ENCODE results near the gene SPATC1L.

DNA sequence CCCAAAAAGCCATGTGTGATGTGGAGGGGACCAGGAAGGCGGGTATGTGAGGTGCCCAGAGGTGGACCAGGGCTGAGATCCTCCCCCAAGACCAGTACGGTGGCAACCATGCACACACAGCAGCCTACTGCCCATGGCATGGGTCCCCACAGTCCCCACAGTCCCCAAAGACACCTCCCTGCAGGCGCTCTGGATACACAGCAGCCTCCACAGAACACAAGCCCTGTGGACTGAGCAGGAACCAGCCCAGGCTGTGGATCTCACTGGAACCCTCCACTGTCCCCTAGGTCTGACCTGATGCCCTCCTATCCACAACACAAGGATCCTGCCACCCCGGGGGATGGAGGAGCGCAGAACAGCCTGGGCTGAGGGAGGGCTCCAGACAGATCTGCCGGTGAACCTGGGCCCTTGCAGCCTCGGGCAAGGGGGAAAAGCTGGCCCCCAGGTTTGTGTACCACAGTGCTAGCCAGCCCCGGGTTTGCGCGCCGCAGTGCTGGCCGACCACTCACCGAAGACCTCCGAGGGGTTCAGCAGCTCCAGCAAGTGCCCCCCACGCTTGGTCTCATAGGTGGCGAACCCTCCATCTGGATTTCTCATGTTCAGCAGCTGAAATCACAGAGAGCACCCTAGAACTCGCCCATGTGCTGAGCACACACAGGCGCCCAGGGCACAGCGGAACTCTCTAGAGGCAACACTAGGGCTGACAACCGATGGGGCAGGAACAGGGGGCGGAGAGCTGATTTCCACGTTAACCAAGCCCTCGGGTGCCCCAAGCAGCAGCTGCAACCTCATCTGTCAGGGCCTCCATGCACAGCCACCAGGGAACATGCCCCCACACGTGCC, 22.1 kb upstream of the SPATC1L start:
- TF ChIP-seq, protein P1, sequence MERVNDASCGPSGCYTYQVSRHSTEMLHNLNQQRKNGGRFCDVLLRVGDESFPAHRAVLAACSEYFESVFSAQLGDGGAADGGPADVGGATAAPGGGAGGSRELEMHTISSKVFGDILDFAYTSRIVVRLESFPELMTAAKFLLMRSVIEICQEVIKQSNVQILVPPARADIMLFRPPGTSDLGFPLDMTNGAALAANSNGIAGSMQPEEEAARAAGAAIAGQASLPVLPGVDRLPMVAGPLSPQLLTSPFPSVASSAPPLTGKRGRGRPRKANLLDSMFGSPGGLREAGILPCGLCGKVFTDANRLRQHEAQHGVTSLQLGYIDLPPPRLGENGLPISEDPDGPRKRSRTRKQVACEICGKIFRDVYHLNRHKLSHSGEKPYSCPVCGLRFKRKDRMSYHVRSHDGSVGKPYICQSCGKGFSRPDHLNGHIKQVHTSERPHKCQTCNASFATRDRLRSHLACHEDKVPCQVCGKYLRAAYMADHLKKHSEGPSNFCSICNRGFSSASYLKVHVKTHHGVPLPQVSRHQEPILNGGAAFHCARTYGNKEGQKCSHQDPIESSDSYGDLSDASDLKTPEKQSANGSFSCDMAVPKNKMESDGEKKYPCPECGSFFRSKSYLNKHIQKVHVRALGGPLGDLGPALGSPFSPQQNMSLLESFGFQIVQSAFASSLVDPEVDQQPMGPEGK (CRISPR knock-in tag; IDR thresholded peaks at IDR 0.05; ENCODE audit: borderline replicate concordance) = no peak
- TF ChIP-seq RARB (CRISPR knock-in tag; IDR thresholded peaks at IDR 0.05) (no peak), ARNTL (CRISPR knock-in tag; IDR thresholded peaks at IDR 0.05; ENCODE audit: borderline replicate concordance, low read depth) (no peak), ZFP3 (CRISPR knock-in tag; IDR thresholded peaks at IDR 0.05) (no peak), ESRRG (CRISPR knock-in tag; IDR thresholded peaks at IDR 0.05) (no peak)
- TF ChIP-seq, protein P2, sequence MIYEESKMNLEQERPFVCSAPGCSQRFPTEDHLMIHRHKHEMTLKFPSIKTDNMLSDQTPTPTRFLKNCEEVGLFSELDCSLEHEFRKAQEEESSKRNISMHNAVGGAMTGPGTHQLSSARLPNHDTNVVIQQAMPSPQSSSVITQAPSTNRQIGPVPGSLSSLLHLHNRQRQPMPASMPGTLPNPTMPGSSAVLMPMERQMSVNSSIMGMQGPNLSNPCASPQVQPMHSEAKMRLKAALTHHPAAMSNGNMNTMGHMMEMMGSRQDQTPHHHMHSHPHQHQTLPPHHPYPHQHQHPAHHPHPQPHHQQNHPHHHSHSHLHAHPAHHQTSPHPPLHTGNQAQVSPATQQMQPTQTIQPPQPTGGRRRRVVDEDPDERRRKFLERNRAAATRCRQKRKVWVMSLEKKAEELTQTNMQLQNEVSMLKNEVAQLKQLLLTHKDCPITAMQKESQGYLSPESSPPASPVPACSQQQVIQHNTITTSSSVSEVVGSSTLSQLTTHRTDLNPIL (CRISPR knock-in tag; IDR thresholded peaks at IDR 0.05; ENCODE audit: low read depth) = no peak
